Measurements from ENCODE around the gene CHRM4.

- TF ChIP-seq ZNF274 (IDR thresholded peaks at IDR 0.05; ENCODE audit: low read depth, low read length) = no peak
- no peak for TF ChIP-seq REST (IDR thresholded peaks at IDR 0.05; ENCODE audit: low read depth)
- TF ChIP-seq POLR2A (IDR thresholded peaks at IDR 0.05; ENCODE audit: borderline replicate concordance, extremely low read depth, insufficient read depth, insufficient read length) = no peak
- no peak for TF ChIP-seq ATF3 (IDR thresholded peaks at IDR 0.05)
- TF ChIP-seq CTCF (IDR thresholded peaks at IDR 0.05 in 2 of 3, conservative IDR thresholded peaks at IDR 0.05 in 1 of 3; ENCODE audit: borderline replicate concordance in 1 of 3, insufficient read depth in 1 of 3, low read depth in 2 of 3, low read length in 2 of 3) = no peak
- no peak for TF ChIP-seq SRF (IDR thresholded peaks at IDR 0.05; ENCODE audit: low read depth)
- no peak for TF ChIP-seq POLR2AphosphoS5 (IDR thresholded peaks at IDR 0.05; ENCODE audit: low read depth, low read length)
- TF ChIP-seq RAD21 (IDR thresholded peaks at IDR 0.05; ENCODE audit: low read depth) = no peak
- no peak for TF ChIP-seq SIN3A (IDR thresholded peaks at IDR 0.05; ENCODE audit: low read depth)
- TF ChIP-seq YY1 (IDR thresholded peaks at IDR 0.05; ENCODE audit: extremely low read depth, insufficient replicate concordance, low read depth, low read length) = no peak
- TF ChIP-seq EZH2 (IDR thresholded peaks at IDR 0.05) = no peak
- no peak for TF ChIP-seq MAX (IDR thresholded peaks at IDR 0.05)
Observed at GRCh38 chr11:46361283-46362155, 30.1 kb downstream of the CHRM4 start.

All from HCT116 (cell line).